ENCODE measurements around the gene PEX5L.

- TF ChIP-seq CTCF (IDR thresholded peaks at IDR 0.05; ENCODE audit: low read depth, low read length) (no peak), EZH2phosphoT487 (IDR thresholded peaks at IDR 0.05; ENCODE audit: low read depth) (no peak)
Observed at GRCh38 chr3:179848711-179849110, 188.0 kb downstream of the PEX5L start.

Data from OCI-LY3 (cell line).